RCC 7860 (cell line): ENCODE measurements around the gene CASK.

Experiments used
- DNase-seq: peaks from one replicate; pipeline ENCODE4 v3.0.0-alpha.2; 2015; ENCODE audit warnings: low spot score
- FAIRE-seq: peaks from 2 replicates; lab custom pipeline; 2012; peaks lifted over from hg19 to GRCh38; lab: Jason Lieb, UNC

The CASK gene

GRCh38 chrX:41912923-41913322 is 10.4 kb downstream of the CASK start:
- FAIRE-seq = peak; percentile 98
- DNase-seq = peak; percentile 92

- FAIRE-seq = no peak
Measured at GRCh38 chrX:41909068-41909467, 14.3 kb downstream of the CASK start.

GRCh38 chrX:41906515-41907187 is 16.7 kb downstream of the CASK start:
- DNase-seq (peak; percentile 58), FAIRE-seq (peak; percentile 85)

More at GRCh38 chrX:41909068-41909467, 14.3 kb downstream of the CASK start:
- no peak for DNase-seq

GRCh38 chrX:41903544-41903943 is 19.8 kb downstream of the CASK start:
- FAIRE-seq = no peak
- no peak for DNase-seq

GRCh38 chrX:41900321-41900720 is 23.0 kb downstream of the CASK start:
- DNase-seq (no peak), FAIRE-seq (no peak)

- FAIRE-seq (no peak), DNase-seq (no peak)
Measured at GRCh38 chrX:41895826-41896225, 27.5 kb downstream of the CASK start.

- no peak for FAIRE-seq
- DNase-seq = no peak
Measured at GRCh38 chrX:41890026-41890423, 33.3 kb downstream of the CASK start.

GRCh38 chrX:41889317-41890025 is 33.9 kb downstream of the CASK start:
- FAIRE-seq (peak; percentile 48), DNase-seq (no peak)

GRCh38 chrX:41887691-41888090 is 35.7 kb downstream of the CASK start:
- FAIRE-seq = no peak

GRCh38 chrX:41885724-41886123 is 37.6 kb downstream of the CASK start:
- no peak for FAIRE-seq
- DNase-seq = no peak

More at GRCh38 chrX:41887691-41888090, 35.7 kb downstream of the CASK start:
- DNase-seq = no peak

- no peak for DNase-seq
Measured at GRCh38 chrX:41881166-41881565, 42.2 kb downstream of the CASK start.

GRCh38 chrX:41877167-41877566 is 46.2 kb downstream of the CASK start:
- FAIRE-seq (no peak), DNase-seq (no peak)

More at GRCh38 chrX:41881166-41881565, 42.2 kb downstream of the CASK start:
- no peak for FAIRE-seq

GRCh38 chrX:41875142-41875541 is 48.2 kb downstream of the CASK start:
- FAIRE-seq (no peak), DNase-seq (no peak)

- no peak for DNase-seq
- FAIRE-seq = no peak
Measured at GRCh38 chrX:41870719-41871151, 52.6 kb downstream of the CASK start.

GRCh38 chrX:41868392-41868977 is 54.9 kb downstream of the CASK start:
- DNase-seq = no peak
- FAIRE-seq = no peak

GRCh38 chrX:41863343-41864203 is 59.8 kb downstream of the CASK start:
- DNase-seq = no peak
- FAIRE-seq = peak; percentile 49

- DNase-seq (no peak), FAIRE-seq (peak; percentile 65)
Measured at GRCh38 chrX:41862562-41863184, 60.7 kb downstream of the CASK start.

- no peak for DNase-seq
- FAIRE-seq = no peak
Measured at GRCh38 chrX:41858161-41858775, 65.1 kb downstream of the CASK start.

GRCh38 chrX:41857670-41858069 is 65.7 kb downstream of the CASK start:
- DNase-seq = no peak
- FAIRE-seq = no peak

GRCh38 chrX:41846714-41847113 is 76.6 kb downstream of the CASK start:
- DNase-seq (no peak), FAIRE-seq (no peak)
